ENCODE data around the gene ARMH4. TPM values are rescaled to one million over a fixed set of nuclear protein-coding genes. Genes with fewer than 3 reads are reported as not detected.

The ARMH4 gene
- total RNA-seq: not detected in 2 replicates

DNA sequence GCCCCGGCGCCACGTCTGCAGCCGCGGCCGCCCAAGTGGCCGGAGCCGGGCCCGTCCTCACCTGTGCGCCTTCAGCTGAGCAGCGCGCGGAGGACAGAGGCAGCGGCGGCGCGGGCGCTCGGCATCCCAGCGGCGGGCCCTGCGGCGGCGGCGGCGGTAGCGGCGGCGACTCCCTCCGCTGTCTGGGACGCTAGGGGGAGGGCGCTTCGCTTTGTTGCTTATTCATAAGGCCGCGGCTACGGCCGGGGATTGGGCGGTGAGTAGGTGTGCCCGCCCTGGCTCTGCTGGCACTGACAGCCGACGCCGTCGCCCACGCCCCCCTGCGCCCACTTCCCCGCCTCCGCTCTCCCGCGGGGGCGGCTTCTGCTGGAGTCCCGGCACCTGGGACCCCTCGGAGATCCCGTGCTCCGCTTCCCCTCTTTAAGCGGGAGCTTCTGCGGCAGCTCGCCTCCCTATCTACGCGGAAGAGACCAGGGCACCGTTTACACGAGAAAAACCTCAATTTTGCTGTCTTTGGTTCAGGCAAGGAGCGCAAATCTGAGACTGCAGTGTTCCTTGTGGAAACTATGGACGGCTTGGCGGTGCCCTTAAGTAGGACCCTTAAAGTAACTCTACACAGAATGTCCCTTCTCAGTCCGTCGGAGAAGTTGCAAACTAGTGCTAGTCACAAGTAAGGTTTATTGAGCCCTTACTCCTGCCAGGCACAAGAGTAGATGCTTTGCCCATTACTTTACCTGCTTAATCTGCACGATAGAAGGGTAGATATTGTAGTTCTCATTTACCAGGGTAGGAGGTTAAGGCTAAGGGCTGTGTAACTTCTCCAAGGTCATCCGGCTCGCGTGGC is at the start of gene ARMH4:
TSS of gene ARMH4 (minus strand) at position 200 of the 844 bp plus-strand sequence. CDS start 12,855 bp downstream, outside the sequence.
- ATAC-seq (ENCODE audit: low read depth) (peak; percentile 99), DNase-seq (peak; percentile 60)
- peaks cover 40% of the 10 kb centered on the region for H3K27me3 Mint-ChIP-seq
- CTCF ChIA-PET: no interaction called here
- no peak for TF ChIP-seq CTCF (IDR thresholded peaks at IDR 0.05)
- intact Hi-C loops (cut with micrococcal nuclease): loop anchor here (1.0 kb wide), 1 partner anchor 48 kb away; the partner anchor contains the start of gene ACTR10
- H3K4me3 Mint-ChIP-seq: peak within 1 kb of the TSS; percentile 79
- H3K27ac Mint-ChIP-seq: no peak within 1 kb of the TSS
- H3K9me3 Mint-ChIP-seq: no peaks in the 10 kb centered on the region
- POLR2A ChIA-PET: interaction anchor here (0.6 kb wide), 1 partner anchor 827 kb away, joined by 9 read pairs; no protein-coding TSS in a partner anchor
- H3K4me1 Mint-ChIP-seq: peaks cover 14% of the 10 kb centered on the region
- no peaks in the 10 kb centered on the region for H3K36me3 Mint-ChIP-seq (ENCODE audit: low read depth)

GRCh38 chr14:58200846-58201245 is 48.8 kb upstream of the ARMH4 start:
- Mint-ChIP-seq H3K36me3 (ENCODE audit: low read depth) (peaks cover 23% of the 10 kb centered on the region), H3K27me3 (no peaks in the 10 kb centered on the region), H3K4me1 (peaks cover 29% of the 10 kb centered on the region)

GRCh38 chr14:58200480-58200841 is 48.4 kb upstream of the ARMH4 start:
- Mint-ChIP-seq H3K36me3 (ENCODE audit: low read depth) (peaks cover 21% of the 10 kb centered on the region), H3K27ac (peak overlapping the region; percentile 93), H3K4me1 (peaks cover 28% of the 10 kb centered on the region), H3K9me3 (no peaks in the 10 kb centered on the region), H3K4me3 (peak overlapping the region; percentile 94), H3K27me3 (no peaks in the 10 kb centered on the region)
- ATAC-seq (ENCODE audit: low read depth): peak; percentile 8
- ChIA-PET POLR2A (interaction anchor here (0.6 to 2.7 kb wide), 6 partner anchors 9 to 98 kb away, joined by 3 to 25 read pairs (median 4); partner anchors contain the start of genes ARID4A and PSMA3), CTCF (no interaction called here)
- TF ChIP-seq CTCF (IDR thresholded peaks at IDR 0.05): no peak
- intact Hi-C loops (cut with micrococcal nuclease): loop anchor here (1.0 to 10.0 kb wide), 7 partner anchors 39 to 988 kb away; partner anchors contain the start of genes AP5M1, ARID4A, ARMH4 and DAAM1
- DNase-seq: no peak

More at GRCh38 chr14:58200846-58201245, 48.8 kb upstream of the ARMH4 start:
- peak overlapping the region; percentile 93 for H3K27ac Mint-ChIP-seq
- ChIA-PET POLR2A (interaction anchor here (0.9 to 2.7 kb wide), 4 partner anchors 9 to 97 kb away, joined by 3 to 25 read pairs (median 12); partner anchors contain the start of genes ARID4A and PSMA3), CTCF (no interaction called here)
- no peak for TF ChIP-seq CTCF (IDR thresholded peaks at IDR 0.05)
- H3K4me3 Mint-ChIP-seq: peak overlapping the region; percentile 94
- H3K9me3 Mint-ChIP-seq: no peaks in the 10 kb centered on the region
- DNase-seq (no peak), ATAC-seq (ENCODE audit: low read depth) (no peak)
- intact Hi-C loops (cut with micrococcal nuclease): loop anchor here (1.0 to 10.0 kb wide), 7 partner anchors 38 to 987 kb away; partner anchors contain the start of genes AP5M1, ARID4A, ARMH4 and DAAM1

GRCh38 chr14:58199726-58200479 is 47.9 kb upstream of the ARMH4 start, which contains the start of gene ACTR10:
Gene ACTR10 (plus strand): TSS chr14:58200149. CDS start chr14:58200218, 69 bp downstream.
- Mint-ChIP-seq H3K27ac (peak within 1 kb of the TSS; percentile 93), H3K27me3 (no peaks in the 10 kb centered on the region), H3K4me1 (peaks cover 28% of the 10 kb centered on the region), H3K9me3 (no peaks in the 10 kb centered on the region), H3K4me3 (peak within 1 kb of the TSS; percentile 94), H3K36me3 (ENCODE audit: low read depth) (peaks cover 19% of the 10 kb centered on the region)
- ATAC-seq (ENCODE audit: low read depth): peak; percentile 88
- DNase-seq: peak; percentile 93
- intact Hi-C loops (cut with micrococcal nuclease): loop anchor here (1.0 to 10.0 kb wide), 9 partner anchors 39 to 1284 kb away; partner anchors contain the start of genes AP5M1, ARID4A, ARMH4 and DAAM1
- no peak for TF ChIP-seq CTCF (IDR thresholded peaks at IDR 0.05)
- POLR2A ChIA-PET: interaction anchor here (0.6 to 2.7 kb wide), 7 partner anchors 8 to 217 kb away, joined by 3 to 25 read pairs (median 3); partner anchors contain the start of genes ARID4A and PSMA3
- CTCF ChIA-PET: no interaction called here
